ENCODE measurements around the gene NKPD1. TPM values are rescaled to one million over a fixed set of nuclear protein-coding genes. Genes with fewer than 3 reads are reported as not detected.

The NKPD1 gene
- total RNA-seq, 8 experiments from 2014 or later, result 0.49 to 1.4 (median 0.63) TPM

GRCh38 chr19:45159210-45159970 is 1.4 kb downstream of the NKPD1 start:
- Histone ChIP-seq H3K4me3 (no peak overlapping the region), H3K27ac (no peak overlapping the region), H3K4me1 (replicated peaks in 1 of 2) (peaks cover 0 to 2% of the 10 kb centered on the region in 2 donors)
- ATAC-seq (replicated peaks in 6 of 8), result no peak
- in situ Hi-C loops (cut with MboI; ENCODE audit: low pct_unique_long_range_greater_than_20kb in 2 of 9, low sequenced_read_pairs in 9 of 9, unreplicated experiment in 9 of 9), result no loop called here
- 60 to 74% methylated on average over 2 to 4 of the region's 12 CpGs; no CpG with 5 or more reads in 8 of the 10 experiments for WGBS, 10 experiments

- H3K27ac ChIP-seq, result no peak overlapping the region
- no peak for ATAC-seq (replicated peaks in 6 of 8)
- WGBS, 10 experiments, result 40 to 92% (median 82%) methylated on average over 1 to 4 of the region's 27 CpGs; no CpG with 5 or more reads in 6 of the 10 experiments
- peaks cover 0 to 7% of the 10 kb centered on the region in 2 donors for H3K4me1 ChIP-seq (replicated peaks in 1 of 2)
- in situ Hi-C loops (cut with MboI; ENCODE audit: low pct_unique_long_range_greater_than_20kb in 2 of 9, low sequenced_read_pairs in 9 of 9, unreplicated experiment in 9 of 9), result no loop called here
- no peak overlapping the region for H3K4me3 ChIP-seq
Observed at GRCh38 chr19:45158503-45159209, 2.1 kb downstream of the NKPD1 start.

- no peak overlapping the region for H3K27ac ChIP-seq
- H3K4me1 ChIP-seq (replicated peaks in 1 of 2), result peaks cover 8 to 15% of the 10 kb centered on the region in 2 donors
- in situ Hi-C loops (cut with MboI; ENCODE audit: low pct_unique_long_range_greater_than_20kb in 2 of 9, low sequenced_read_pairs in 9 of 9, unreplicated experiment in 9 of 9), result no loop called here
- 33 to 92% (median 82%) methylated on average over 1 to 7 of the region's 11 CpGs; no CpG with 5 or more reads in 6 of the 10 experiments for WGBS, 10 experiments
- no peak overlapping the region for H3K4me3 ChIP-seq
- no peak for ATAC-seq (replicated peaks in 6 of 8)
Observed at GRCh38 chr19:45156751-45157150, 4.0 kb downstream of the NKPD1 start.

- H3K27ac ChIP-seq, result no peak overlapping the region
- no peak overlapping the region for H3K4me3 ChIP-seq
- in situ Hi-C loops (cut with MboI; ENCODE audit: low pct_unique_long_range_greater_than_20kb in 2 of 9, low sequenced_read_pairs in 9 of 9, unreplicated experiment in 9 of 9), result no loop called here
- H3K4me1 ChIP-seq (replicated peaks in 1 of 2), result peaks cover 8 to 15% of the 10 kb centered on the region in 2 donors
- 20 to 66% (median 47%) methylated on average over 1 to 4 of the region's 11 CpGs; no CpG with 5 or more reads in 7 of the 10 experiments for WGBS, 10 experiments
- ATAC-seq (replicated peaks in 6 of 8), result no peak
Observed at GRCh38 chr19:45156011-45156630, 4.7 kb downstream of the NKPD1 start.

- H3K4me1 ChIP-seq (replicated peaks in 1 of 2), result peaks cover 8 to 15% of the 10 kb centered on the region in 2 donors
- no peak overlapping the region for H3K27ac ChIP-seq
- in situ Hi-C loops (cut with MboI; ENCODE audit: low pct_unique_long_range_greater_than_20kb in 2 of 9, low sequenced_read_pairs in 9 of 9, unreplicated experiment in 9 of 9), result no loop called here
- ATAC-seq (replicated peaks in 6 of 8), result peak in 7 of 8 experiments; percentile 8 to 58 (median 30)
- WGBS, 10 experiments, result 11 to 86% (median 31%) methylated on average over 2 to 15 of the region's 19 CpGs; no CpG with 5 or more reads in 1 of the 10 experiments
- H3K4me3 ChIP-seq, result peak overlapping the region; percentile 0 to 25 (median 25)
Observed at GRCh38 chr19:45154064-45154827, 6.5 kb downstream of the NKPD1 start.

GRCh38 chr19:45153339-45154063 is 7.3 kb downstream of the NKPD1 start:
- Histone ChIP-seq H3K4me1 (replicated peaks in 1 of 2) (peaks cover 8 to 15% of the 10 kb centered on the region in 2 donors), H3K27ac (no peak overlapping the region), H3K4me3 (peak overlapping the region; percentile 0 to 25 (median 25))
- 3 to 23% (median 7%) methylated on average over 2 to 16 of the region's 69 CpGs; no CpG with 5 or more reads in 3 of the 10 experiments for WGBS, 10 experiments
- ATAC-seq (replicated peaks in 6 of 8), result peak; percentile 35 to 81 (median 70)
- in situ Hi-C loops (cut with MboI; ENCODE audit: low pct_unique_long_range_greater_than_20kb in 2 of 9, low sequenced_read_pairs in 9 of 9, unreplicated experiment in 9 of 9), result no loop called here

GRCh38 chr19:45152504-45153338 is 8.1 kb downstream of the NKPD1 start:
- H3K27ac ChIP-seq, result no peak overlapping the region
- WGBS, 10 experiments, result 2 to 15% (median 8%) methylated on average over 4 to 26 of the region's 91 CpGs; no CpG with 5 or more reads in 6 of the 10 experiments
- ATAC-seq (replicated peaks in 6 of 8), result peak in 7 of 8 experiments; percentile 20 to 67 (median 50)
- peaks cover 8 to 15% of the 10 kb centered on the region in 2 donors for H3K4me1 ChIP-seq (replicated peaks in 1 of 2)
- in situ Hi-C loops (cut with MboI; ENCODE audit: low pct_unique_long_range_greater_than_20kb in 2 of 9, low sequenced_read_pairs in 9 of 9, unreplicated experiment in 9 of 9), result no loop called here
- peak overlapping the region in 4 of 5 donors; percentile 16 to 25 (median 22) for H3K4me3 ChIP-seq

- Histone ChIP-seq H3K4me1 (replicated peaks in 1 of 2) (peaks cover 13 to 16% of the 10 kb centered on the region in 2 donors), H3K27ac (no peak overlapping the region), H3K4me3 (peak overlapping the region in 4 of 5 donors; percentile 16 to 25 (median 22))
- 0 to 60% (median 60%) methylated on average over 1 to 3 of the region's 64 CpGs; no CpG with 5 or more reads in 7 of the 10 experiments for WGBS, 10 experiments
- in situ Hi-C loops (cut with MboI; ENCODE audit: low pct_unique_long_range_greater_than_20kb in 2 of 9, low sequenced_read_pairs in 9 of 9, unreplicated experiment in 9 of 9), result no loop called here
- ATAC-seq (replicated peaks in 6 of 8), result no peak
Observed at GRCh38 chr19:45151821-45152503, 8.8 kb downstream of the NKPD1 start.

GRCh38 chr19:45151320-45151719 is 9.5 kb downstream of the NKPD1 start:
- H3K27ac ChIP-seq, result no peak overlapping the region
- peaks cover 19 to 22% of the 10 kb centered on the region in 2 donors for H3K4me1 ChIP-seq (replicated peaks in 1 of 2)
- in situ Hi-C loops (cut with MboI; ENCODE audit: low pct_unique_long_range_greater_than_20kb in 2 of 9, low sequenced_read_pairs in 9 of 9, unreplicated experiment in 9 of 9), result no loop called here
- no peak overlapping the region for H3K4me3 ChIP-seq
- no peak for ATAC-seq (replicated peaks in 6 of 8)
- WGBS, 10 experiments, result 40 to 100% methylated on average over 1 to 3 of the region's 7 CpGs; no CpG with 5 or more reads in 8 of the 10 experiments

- WGBS, 10 experiments, result 33% methylated on average over 1 of the region's 4 CpGs; no CpG with 5 or more reads in 9 of the 10 experiments
- Histone ChIP-seq H3K4me3 (no peak overlapping the region), H3K4me1 (replicated peaks in 1 of 2) (peaks cover 24% of the 10 kb centered on the region in 2 donors), H3K27ac (no peak overlapping the region)
- ATAC-seq (replicated peaks in 6 of 8), result no peak
- in situ Hi-C loops (cut with MboI; ENCODE audit: low pct_unique_long_range_greater_than_20kb in 2 of 9, low sequenced_read_pairs in 9 of 9, unreplicated experiment in 9 of 9), result no loop called here
Observed at GRCh38 chr19:45150751-45151281, 10.0 kb downstream of the NKPD1 start.
